DMS79 treated with DMSO at 0.1 percent for 48 hours (cell line): ENCODE results near the gene NFAM1.
A peak's percentile ranks its signal among the peaks of the same experiment; 100 is the strongest.

Experiments used
- DNase-seq: peaks from one replicate; lab custom pipeline; 2025; lab: John Stamatoyannopoulos, UW

The NFAM1 gene

DNA sequence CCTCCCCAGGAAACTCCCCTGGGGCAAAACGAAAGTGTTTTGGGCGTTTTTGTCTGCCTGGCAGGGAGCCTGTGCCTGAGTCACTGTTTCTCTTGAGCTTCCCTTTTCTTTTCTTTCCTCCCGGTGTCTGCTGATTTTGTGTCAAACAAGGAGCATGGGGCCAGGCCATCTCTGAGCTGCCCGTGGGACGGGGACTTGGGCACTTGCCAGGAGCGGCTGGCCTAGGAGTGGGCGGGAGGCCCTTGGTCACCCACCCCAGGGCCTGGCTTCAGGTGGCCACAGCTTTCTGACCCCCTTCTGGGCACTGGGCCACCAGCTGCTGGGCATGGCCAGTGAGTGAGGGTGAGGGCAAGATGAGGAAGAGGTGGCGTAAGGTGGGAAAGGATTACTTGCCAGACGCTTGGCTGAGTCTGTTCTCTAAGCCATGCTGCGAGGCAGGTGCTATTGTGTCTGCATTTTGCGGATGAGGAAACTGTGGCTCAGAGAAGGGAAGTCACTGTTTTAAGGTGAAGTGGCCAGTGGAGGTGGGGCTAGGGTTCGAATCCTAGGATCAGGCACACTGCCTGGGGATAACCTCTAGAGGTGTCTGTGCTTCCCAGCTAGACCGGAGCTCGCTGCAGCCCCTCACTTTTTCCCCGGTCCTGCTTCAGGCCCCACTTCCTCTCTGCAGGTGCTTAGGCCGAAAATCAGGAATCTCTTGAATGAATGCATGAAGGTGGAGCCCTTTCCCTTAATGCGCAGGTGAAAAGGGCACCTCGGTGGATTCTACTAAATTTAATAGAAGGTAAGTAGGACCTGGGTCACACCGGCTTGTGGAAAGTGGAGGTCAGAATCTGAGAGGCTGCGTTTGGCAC is 7.8 kb upstream of the NFAM1 start:
- DNase-seq = no peak

DNA sequence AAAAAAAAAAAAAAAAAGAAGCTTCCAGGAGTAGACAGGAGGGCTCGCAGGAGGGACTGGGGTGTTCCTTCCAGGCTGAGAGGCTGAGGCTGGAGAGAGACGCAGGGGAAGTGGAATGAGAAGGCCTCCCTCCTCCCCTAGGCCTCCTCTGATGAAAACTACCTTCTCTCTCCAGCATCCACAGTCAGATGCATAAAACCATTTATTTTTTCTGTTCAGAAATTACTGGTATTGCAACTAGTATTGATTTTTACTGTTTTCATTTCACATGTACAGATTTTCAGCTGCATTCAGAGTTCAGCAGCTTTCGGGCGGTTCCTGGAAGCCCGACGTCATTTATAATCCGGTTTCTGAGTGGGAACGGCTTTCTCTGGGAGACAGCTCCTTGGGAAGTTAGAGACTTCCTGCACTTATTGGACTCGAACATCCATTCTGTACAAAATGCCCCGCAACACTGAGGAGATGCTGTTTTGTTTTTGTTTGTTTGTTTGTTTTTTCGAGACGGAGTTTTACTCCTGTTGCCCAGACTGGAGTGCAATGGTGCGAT is 6.9 kb upstream of the NFAM1 start:
- DNase-seq = no peak

DNA sequence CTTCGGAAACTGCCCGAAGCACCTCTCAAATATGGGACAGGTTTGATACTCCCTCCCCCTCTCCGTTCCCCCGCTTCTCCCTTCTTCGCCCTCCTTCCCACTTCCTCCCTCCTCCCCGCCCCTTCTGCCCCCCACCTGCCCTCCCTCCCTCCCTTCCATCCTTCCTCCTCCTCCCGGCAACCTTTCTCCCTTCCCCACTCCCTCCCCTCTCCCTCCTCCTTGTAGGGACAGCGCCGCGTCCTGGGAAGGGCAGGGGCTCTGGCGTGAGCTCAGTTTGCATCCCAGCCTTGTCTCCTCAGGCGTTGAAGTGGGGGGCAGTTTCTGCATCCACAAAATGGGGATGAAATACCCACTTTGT is 6.1 kb upstream of the NFAM1 start:
- no peak for DNase-seq

DNA sequence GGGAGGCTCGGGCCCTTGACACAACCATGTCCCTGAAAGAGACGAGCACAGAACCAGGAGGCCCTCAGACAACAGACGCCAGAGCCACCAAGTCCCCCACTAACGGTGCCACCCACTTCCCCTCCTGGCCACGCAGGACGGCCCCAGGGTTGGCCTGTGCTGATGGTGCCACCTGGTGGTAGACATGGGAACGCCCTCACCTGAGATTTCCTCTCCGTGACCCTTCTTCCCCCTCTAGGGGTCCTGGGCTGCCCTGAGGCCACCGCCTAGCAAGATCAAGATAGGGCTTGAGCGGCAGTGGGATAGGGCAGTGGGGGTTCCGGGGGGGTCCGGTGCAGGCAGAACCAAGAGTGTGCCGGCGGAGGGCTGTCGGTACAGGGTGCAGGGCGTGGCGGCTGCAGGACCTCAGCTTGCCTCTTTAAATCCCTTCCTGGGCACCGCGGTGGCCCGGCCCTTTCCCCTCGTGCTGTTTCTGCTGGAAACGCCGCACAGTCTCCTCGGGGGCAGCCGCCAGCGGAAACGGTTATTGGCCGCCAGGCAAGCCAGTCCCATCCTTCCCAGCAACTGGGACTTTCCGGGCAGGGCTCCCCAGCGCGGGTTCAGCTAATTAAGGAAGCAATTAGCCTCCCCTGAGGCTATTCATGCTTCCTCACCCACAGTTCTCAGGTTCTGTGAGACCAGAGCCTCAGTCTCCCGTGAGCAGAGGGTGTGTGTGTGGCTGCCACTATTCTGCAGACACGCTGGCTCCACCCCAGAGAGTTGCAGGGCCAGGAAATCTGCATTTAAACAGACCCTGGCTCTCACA is 5.5 kb upstream of the NFAM1 start:
- DNase-seq = peak; percentile 37

DNA sequence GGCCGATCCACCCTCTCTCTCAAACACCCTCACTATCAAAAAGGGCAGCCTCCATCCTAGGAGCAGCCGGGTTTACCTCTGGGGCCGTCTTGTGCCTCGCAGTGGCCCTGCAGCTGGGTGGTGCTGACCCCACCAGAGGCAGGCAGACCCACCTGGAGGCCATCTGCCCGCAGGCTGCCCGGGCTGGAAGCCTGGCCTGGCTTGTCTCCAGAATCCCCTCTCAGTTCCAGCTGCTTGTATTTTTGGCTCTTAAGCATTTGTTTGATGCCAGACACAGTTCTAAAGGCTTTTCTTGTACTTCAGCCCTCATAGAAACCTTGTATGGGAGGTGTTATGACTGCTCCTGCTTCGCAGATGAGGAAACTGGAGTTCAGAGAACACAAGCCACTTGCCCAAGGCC is 4.2 kb upstream of the NFAM1 start:
- peak; percentile 79 for DNase-seq

DNA sequence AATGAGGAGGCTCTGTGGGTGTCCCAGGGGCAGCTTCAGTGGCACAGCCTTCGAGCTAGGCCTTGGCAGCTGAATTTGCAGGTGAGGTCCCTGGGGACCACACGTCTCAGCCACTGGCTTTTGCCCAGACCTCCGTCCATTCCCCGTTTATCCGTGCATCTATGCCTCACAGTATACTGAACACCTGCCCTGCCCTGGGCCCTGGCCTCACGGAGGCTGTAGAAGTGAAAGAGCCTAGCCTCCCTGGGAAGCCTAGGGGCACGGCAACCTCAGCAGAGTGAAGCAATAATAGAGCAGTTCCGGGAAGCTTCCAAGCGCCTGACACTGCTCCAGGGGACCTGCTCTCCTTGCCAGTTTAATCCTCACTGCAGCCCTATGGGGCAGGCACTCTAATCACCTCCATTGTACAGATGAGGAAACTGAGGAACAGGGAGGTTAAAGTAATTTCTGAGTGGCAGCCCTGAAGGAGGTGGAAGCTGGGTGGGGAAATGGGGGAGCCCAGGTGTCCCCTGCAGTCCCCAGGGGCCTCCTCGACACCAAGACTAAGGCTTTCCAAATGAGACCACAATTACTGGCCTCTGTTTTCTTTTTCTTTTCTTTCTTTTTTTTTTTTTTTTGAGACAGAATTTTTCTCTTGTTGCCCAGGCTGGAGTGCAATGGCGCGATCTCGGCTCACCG is 2.7 kb upstream of the NFAM1 start:
- peak; percentile 37 for DNase-seq

DNA sequence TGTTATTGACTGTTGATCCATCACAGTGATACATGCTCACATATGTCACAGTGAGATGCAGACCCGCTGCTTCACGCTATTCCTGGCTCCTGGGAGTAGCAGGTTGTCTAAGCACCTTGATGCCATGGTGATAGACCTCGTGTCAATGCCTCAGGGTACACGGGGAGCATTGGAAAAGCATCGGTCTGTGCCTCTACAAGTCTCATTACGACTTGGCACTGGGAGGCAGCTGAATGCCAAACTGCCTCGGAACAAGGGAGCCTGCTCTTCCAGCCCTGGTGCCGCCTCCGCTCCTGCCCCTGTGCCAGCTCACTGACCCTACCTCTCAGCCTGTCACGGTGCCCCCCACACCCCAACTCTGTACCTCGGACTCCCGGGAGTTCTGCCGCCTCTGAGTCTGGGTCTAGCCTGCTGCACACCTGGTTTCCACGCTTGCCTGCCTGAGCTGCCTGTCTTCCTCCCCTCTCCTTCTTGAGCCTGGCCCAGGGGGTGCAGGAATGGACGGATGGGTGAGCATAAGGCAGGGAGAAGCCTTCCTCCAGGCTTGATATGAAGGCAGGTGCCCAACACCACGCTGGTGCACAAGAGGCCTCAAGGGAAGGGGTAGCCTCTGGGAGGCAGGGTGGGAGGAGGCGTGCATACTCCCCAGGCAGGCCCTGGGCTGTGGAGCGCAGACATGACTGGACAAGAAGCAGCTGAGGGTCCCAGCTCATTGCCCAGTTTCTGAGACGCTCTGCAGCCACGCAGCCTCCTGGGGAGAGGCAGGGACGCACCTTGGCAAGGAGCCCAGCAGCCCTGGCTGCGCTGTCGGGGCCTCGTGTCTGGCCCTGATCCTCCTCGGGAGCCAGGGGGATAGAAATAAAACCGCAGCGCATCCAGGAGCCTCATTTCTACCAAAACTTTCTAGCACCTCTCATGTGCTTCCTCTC is 1.8 kb upstream of the NFAM1 start:
- peak; percentile 57 for DNase-seq

DNA sequence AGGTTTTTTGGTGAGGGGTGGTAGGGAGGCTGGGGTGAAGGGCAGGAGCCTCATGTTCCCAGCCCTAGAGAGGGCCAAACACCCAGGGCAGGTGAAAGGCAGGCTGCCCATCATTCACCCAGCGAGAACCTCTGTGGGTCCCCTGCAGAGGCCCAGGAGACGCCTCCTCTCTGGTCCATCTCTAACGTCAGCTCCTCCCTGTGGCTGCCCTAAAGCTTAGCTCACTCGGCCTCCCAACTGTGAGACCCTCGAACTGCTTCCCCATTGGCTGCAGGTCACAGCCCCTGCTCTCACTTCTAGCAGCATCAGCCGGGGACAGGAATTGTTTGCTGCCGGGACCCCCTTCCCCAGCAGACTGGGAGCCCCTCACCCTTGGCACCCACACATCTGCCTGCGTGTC is 615 bp upstream of the NFAM1 start:
- peak; percentile 19 for DNase-seq

DNA sequence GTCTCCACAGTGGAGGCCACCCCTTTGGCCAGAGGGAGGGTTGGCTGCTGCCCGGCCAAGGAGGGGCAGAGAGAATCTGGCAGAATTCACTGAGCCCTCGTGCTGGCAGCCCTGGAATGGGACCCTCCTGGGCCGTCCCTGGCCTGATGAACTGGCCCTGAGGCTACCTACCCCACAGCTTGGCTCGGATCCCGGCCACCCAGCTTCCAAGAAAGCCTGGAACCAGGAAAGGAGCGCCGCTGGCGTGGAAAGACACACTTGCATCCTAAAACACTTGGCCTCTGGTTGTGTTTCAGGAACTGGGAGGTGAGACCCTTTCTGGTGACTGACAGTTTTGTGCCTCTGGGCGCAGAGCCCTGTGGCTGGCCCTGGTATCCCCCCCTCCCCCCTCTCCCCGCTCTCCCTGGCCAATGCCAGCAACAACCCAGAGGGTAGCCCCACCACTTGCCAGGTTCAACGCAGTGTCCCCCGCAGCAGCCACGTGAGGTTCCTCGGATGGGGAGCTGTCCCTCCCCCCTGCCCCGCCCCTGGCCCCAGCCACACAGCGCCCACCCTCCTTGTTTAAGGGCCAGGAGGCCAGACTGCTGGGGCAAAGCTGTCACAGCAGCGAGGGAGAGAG is 693 bp downstream of the NFAM1 start:
- peak; percentile 33 for DNase-seq

DNA sequence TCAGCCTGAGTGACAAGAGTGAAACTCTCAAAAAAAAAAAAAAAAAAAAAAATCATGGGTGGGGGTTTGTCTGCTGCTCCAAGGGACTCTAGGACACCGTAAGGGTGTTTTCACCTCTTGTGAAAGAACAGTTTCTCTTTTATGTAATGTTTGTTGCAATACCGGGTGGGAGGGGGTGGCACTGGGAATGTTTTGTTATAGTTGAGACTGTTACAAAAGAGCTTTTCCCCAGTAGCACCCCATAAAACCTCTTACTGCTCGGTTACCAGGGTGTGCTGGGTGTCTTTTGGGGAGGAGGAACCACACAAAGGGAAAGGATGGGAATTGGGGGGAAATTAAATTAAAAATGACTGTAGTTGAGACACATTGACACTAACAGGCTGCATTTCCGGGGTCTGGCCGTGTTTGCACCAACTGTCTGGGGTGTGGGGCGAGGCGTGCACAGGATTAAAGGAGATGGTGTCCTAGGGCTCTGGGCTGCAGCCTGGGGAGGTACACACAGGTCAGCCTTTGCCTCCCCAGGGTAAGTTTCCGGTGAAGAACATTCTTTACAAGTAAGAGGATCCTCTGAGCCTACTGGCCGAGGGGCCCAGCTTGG is 1.6 kb downstream of the NFAM1 start:
- no peak for DNase-seq

DNA sequence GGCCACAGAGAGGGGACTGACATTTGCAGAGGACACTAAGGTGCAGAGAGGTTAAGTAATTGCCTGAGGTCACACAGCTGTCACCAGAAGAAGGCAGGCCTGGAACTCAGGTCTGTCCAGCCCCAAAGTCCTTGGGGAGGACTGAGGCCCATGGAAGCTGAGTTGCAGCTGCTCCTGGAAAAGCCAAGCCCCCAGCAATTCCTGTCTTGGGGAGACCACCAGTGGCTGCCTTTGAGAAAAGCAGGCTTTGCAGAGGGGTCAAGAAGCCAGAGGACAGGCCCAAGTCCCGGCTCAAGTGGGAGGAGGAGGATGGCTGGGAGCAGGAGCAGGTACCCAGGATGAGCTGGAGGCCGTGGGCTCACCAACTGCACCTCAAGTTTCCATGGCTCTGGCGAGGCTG is 3.4 kb downstream of the NFAM1 start:
- DNase-seq = no peak

DNA sequence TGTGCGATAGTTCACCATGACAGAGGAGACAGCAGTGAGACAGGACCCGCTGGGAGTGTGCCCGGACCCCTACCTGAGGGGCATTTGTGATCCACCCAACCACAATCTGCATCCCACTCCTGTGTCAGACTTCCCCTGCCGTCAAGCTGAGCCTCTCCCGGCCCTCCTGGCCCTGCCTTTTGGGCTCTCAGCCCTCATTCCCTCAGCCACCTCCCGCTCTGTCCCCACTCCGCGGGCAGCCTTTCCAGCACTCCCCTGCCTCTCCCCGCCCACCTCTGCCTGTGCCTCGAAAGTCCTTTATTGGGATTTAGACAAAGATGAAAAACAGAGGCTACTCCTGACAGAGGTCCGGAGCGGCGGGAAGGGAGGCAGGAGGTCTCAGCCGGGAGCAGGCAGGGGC is 4.2 kb downstream of the NFAM1 start:
- DNase-seq = no peak

DNA sequence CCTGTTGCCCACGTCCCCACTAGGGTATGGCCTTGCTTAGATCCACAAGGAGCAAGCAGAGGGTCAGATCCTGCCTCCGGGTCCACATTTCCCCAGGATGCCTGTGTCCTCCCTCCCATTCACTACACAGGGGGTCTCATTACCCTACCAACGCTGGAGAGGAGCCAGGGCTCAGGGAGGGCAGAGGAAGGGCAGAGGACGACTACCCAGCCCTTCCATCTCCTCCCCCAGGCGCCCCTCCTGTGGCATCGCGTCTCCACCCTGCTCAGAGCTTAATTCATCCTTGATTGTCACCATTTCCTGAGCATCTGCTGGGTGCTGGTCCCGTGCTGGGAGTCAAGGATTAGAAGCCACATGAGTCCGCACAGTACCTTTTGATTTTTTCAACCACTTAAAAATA is 5.0 kb downstream of the NFAM1 start:
- no peak for DNase-seq

DNA sequence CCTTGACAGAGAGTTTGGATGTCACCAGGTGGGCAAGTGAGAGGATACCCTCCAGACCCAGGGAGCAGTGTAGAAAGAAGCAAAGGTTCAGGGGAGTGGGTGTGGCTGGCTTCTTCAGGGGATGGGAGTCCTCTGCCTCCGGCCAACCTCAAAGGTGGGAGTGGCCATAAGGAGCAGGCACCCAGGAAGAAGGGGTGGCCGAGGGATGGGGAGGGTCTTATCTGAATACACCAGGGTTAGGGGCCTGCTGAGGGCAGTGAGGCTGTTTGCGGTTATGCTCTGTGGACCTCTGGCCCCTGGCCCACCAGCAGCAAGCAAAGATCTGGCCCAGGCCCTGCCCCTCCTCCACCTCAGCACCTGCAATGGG is 6.2 kb downstream of the NFAM1 start:
- no peak for DNase-seq

DNA sequence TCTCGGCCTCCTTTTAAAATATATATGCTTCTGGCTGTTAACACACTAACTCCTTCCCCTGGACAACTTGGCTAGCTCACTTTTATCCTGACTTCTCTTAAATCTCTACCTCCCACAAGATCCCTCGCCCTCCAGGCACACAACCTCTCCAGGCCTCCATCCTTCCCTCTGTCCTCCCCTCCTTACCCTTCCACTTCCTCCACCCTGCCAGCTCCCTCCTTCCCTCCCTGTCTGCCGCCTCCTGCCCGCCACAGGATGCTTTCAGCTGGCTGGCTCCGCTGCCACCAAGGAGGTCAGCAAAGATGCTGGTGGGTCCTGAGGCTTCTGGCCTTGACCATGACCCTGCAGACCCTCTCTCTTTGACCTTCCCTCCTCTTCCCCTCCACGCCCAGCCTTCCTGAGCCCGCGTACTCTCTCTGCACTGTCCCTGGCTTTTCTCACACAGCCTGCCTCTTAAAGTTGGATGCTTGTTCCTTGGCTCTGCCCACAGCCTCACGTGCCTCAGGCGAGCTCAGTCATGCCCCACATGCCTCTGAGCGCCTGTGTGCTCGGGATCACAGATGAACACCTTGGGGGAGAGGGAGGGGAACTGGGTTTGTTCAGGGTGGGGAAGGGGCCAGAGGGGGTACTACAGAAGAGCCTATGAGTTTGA is 6.7 kb downstream of the NFAM1 start:
- DNase-seq = peak; percentile 61

DNA sequence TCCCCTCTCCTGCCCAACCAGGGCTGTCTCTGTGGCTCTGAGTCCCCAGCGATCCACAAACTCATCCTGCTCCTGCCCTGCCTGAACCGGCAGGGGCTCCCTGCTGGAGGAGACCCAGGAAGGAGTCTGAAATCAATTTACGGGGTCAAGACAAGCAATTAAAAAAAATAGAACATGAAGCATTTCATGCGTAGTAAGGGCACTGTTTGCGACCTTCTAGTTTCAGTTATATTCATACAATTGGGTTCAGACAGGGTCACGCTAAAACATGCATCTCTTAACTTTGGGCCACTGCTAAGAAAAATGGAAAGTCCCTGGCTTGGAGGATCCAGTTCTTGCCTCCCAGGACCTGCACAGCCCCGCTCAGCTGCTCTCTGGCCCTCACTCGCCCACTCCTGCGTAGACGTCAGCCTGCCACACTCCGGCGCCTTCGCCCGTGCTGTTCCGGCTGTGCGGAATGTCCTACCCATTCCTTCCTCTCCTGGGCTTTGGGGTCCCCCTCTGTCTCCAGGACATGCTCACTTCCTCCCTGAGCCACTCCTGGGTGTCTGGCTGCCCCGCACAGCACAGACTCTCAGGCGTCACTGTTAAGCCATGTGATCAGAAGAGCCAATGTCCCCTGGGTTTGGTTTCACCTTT is 12.8 kb downstream of the NFAM1 start:
- DNase-seq = peak; percentile 13

DNA sequence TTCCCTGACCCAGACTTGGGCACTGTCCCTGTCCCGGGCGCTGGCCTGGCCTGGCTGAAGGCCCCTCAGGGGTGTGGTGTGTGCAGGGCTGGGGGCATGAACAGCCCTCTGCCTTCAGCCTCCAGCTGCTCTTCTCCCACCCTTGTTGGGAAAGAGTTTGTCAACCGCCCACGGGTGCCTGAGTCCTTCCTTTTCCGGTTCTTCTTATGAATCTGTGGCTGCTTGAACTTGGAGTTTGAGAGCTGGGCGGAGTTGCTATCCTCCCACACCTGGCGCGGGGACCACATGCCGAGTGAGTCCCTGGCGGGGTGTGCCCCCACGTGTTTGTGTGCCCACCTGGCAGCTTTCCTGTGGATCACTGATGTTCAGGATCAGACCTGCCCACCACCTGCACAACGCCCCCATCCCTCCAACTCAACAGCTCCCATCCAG is 13.4 kb downstream of the NFAM1 start:
- DNase-seq = no peak

DNA sequence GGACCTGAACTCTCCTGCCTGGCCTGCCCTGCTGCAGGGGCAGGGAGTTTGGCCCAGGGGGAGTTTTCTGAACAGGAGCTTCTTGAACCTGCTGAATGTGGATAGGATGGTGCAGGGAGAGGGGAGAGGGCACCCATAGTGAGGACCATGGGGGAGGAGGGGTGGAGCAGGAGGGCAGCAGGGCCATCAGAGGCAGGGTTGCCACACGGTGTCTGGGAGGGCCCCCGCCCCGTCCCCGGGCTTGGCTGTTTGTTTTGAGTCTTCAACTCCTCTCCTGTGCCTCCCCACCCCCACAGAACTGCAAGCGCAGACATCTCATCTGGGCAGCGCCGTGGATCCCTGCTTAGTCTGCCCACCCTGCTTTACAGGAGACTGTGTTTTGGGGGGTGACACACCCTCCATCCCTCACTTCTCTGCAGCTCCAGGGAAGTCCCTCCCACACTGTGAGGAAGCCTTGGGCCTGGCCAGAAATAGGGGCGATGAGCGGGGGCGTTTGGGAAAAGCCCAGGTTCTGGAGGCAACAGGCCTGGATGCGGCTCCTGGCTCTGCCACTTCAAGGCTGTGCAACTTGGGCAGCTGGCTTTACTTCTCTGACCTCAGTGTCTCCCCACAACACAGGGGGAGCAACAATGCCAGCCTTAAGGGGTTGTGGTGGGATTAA is 14.4 kb downstream of the NFAM1 start:
- no peak for DNase-seq

DNA sequence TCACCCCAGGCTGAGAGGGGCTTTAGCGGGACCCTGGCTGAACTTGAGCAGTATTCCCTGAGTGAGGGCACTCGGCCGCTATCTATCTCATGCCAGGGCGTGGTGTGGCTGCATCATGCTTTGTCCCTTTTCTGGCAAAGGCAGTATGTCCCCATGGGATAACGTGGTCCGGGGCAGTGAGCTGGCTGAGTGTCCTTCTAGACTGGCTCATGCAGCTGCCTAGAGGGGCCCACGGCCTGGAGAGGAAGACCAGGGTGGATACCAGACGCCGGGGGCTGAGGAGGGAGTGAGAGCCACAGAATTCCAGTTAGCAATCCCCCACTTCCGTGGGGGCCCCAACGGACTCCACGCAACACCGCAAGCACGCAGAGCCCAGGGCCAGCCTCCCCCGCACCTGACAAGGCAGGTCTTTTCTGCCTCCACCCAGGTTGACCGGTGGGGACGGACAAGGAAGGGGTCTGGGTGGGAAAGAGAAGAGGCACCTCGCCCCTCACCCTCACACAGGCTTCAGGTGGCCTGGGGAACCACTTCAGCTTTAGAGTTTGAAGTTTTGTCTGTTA is 15.5 kb downstream of the NFAM1 start:
- DNase-seq = no peak
